GM23338 (cell line): Measurements from ENCODE around the gene DNAJB6. TPM values are rescaled to one million over a fixed set of nuclear protein-coding genes. Genes with fewer than 3 reads are reported as not detected.

Experiments
- ATAC-seq: fragments of 200-7000 bp; cut with Tn5 transposase; 3 replicates; pipeline ENCODE4 v1.9.1; 2020
- DNase-seq: peaks from one replicate; pipeline ENCODE4 v3.0.0-alpha.2; 2015; ENCODE audit warnings: low spot score
- H2AFZ ChIP-seq: fragments of 200-600 bp; sonication (generic); 2 replicates; pipeline ENCODE4 v1.8.0; 2016; ENCODE audit warnings: antibody characterized with exemption, mild to moderate bottlenecking, moderate library complexity
- H3F3A ChIP-seq: fragments of 200-600 bp; sonication (generic); replicated peaks from 2 replicates; pipeline ENCODE4 v1.8.0; 2017; ENCODE audit warnings: antibody characterized with exemption, mixed run types, low read depth
- H3K27ac ChIP-seq: fragments of 200-600 bp; sonication (generic); 2 replicates; pipeline ENCODE4 v1.6.1; 2016; ENCODE audit warnings: low read depth
- H3K27me3 ChIP-seq: fragments of 200-600 bp; sonication (generic); 2 replicates; pipeline ENCODE4 v1.8.0; 2016; ENCODE audit warnings: mild to moderate bottlenecking, mixed run types, moderate library complexity; ENCODE audit not compliant: insufficient read depth
- H3K36me3 ChIP-seq: fragments of 200-600 bp; sonication (generic); 2 replicates; pipeline ENCODE4 v1.8.0; 2016; ENCODE audit warnings: mild to moderate bottlenecking; ENCODE audit not compliant: insufficient read depth
- H3K4me1 ChIP-seq: fragments of 200-600 bp; sonication (generic); 2 replicates; pipeline ENCODE4 v1.8.0; 2016; ENCODE audit warnings: mild to moderate bottlenecking, moderate library complexity; ENCODE audit not compliant: insufficient read depth
- H3K4me2 ChIP-seq: fragments of 200-600 bp; sonication (generic); 2 replicates; pipeline ENCODE4 v1.7.1; 2017; ENCODE audit warnings: mixed run types
- H3K4me3 ChIP-seq: fragments of 200-600 bp; sonication (generic); 2 replicates; pipeline ENCODE4 v1.6.1; 2016; ENCODE audit warnings: mixed run types
- H3K79me2 ChIP-seq: fragments of 200-600 bp; sonication (generic); replicated peaks from 2 replicates; pipeline ENCODE4 v1.8.0; 2017; ENCODE audit warnings: mild to moderate bottlenecking; ENCODE audit not compliant: insufficient read depth
- H3K9me2 ChIP-seq: fragments of 200-600 bp; sonication (generic); 2 replicates; pipeline ENCODE4 v1.8.0; 2017; ENCODE audit not compliant: insufficient read depth
- H4K20me1 ChIP-seq: fragments of 200-600 bp; sonication (generic); replicated peaks from 2 replicates; pipeline ENCODE4 v1.8.0; 2017; ENCODE audit warnings: mild to moderate bottlenecking; ENCODE audit not compliant: insufficient read depth
- H3K27ac Mint-ChIP-seq: 2 replicates; pipeline ENCODE4 v1.8.0; 2020; ENCODE audit warnings: inconsistent platforms, mild to moderate bottlenecking, moderate library complexity, mixed read lengths
- H3K27me3 Mint-ChIP-seq: 3 replicates; pipeline ENCODE4 v1.8.0; 2022; ENCODE audit warnings: low read depth, mild to moderate bottlenecking, moderate library complexity, mixed read lengths, inconsistent platforms; ENCODE audit not compliant: insufficient read depth, poor library complexity
- H3K36me3 Mint-ChIP-seq: 3 replicates; pipeline ENCODE4 v1.8.0; 2021; ENCODE audit warnings: low read depth, mild to moderate bottlenecking, inconsistent platforms, moderate library complexity, mixed read lengths
- H3K4me1 Mint-ChIP-seq: 3 replicates; pipeline ENCODE4 v1.8.0; 2020; ENCODE audit warnings: mild to moderate bottlenecking, inconsistent platforms, mixed read lengths
- H3K4me3 Mint-ChIP-seq: 3 replicates; pipeline ENCODE4 v1.8.0; 2021; ENCODE audit warnings: moderate library complexity, mild to moderate bottlenecking, inconsistent platforms, mixed read lengths
- H3K9me3 Mint-ChIP-seq: 3 replicates; pipeline ENCODE4 v1.8.0; 2020; ENCODE audit warnings: moderate library complexity, mild to moderate bottlenecking, inconsistent platforms, mixed read lengths
- CREB1 ChIP-seq: fragments of 250-450 bp; sonication (Bioruptor Pico); IDR thresholded peaks from 2 replicates; pipeline ENCODE4 v1.5.0; 2020; ENCODE audit warnings: low read depth, mild to moderate bottlenecking, moderate library complexity
- CTCF ChIP-seq, 2 experiments: fragments of 200-600 bp in 1 of 2; sonication (generic) in 1 of 2; conservative IDR thresholded peaks; 2 replicates each; pipeline versions ENCODE4 v1.5.1 to v1.6.1; 2016 to 2017; ENCODE audit warnings: antibody characterized with exemption in 2 of 2, low read depth in 2 of 2, mild to moderate bottlenecking in 2 of 2, moderate library complexity in 1 of 2
- ETS1 ChIP-seq: IDR thresholded peaks from 2 replicates; pipeline ENCODE4 v1.6.1; 2016; ENCODE audit warnings: antibody characterized with exemption
- EZH2phosphoT487 ChIP-seq: fragments of 200-600 bp; sonication (generic); IDR thresholded peaks from one replicate; pipeline ENCODE4 v1.8.1; 2018; ENCODE audit warnings: antibody characterized with exemption; ENCODE audit not compliant: unreplicated experiment
- NANOG ChIP-seq: IDR thresholded peaks from 2 replicates; pipeline ENCODE4 v1.6.1; 2016; ENCODE audit warnings: antibody characterized with exemption, borderline replicate concordance
- POLR2AphosphoS5 ChIP-seq: IDR thresholded peaks from 2 replicates; pipeline ENCODE4 v1.6.1; 2016; ENCODE audit warnings: antibody characterized with exemption, low read depth
- REST ChIP-seq: IDR thresholded peaks from one replicate; pipeline ENCODE4 v1.6.1; 2018; ENCODE audit warnings: antibody characterized with exemption; ENCODE audit not compliant: unreplicated experiment
- STAT1 ChIP-seq: IDR thresholded peaks from one replicate; pipeline ENCODE4 v1.6.1; 2016; ENCODE audit warnings: antibody characterized with exemption; ENCODE audit not compliant: unreplicated experiment
- ZNF114 ChIP-seq: fragments of 250-450 bp; sonication (Bioruptor Pico); IDR thresholded peaks from 2 replicates; pipeline ENCODE4 v1.5.0; 2020; ENCODE audit warnings: mild to moderate bottlenecking, moderate library complexity
- polyA plus RNA-seq: library from polyadenylated mRNA; unstranded; fragments of >200 nt; fragmentation: Nextera tagmentation; extraction: Ambion mirVana; gene quantifications from 2 replicates; pipeline ENCODE4 v1.2.1, GENCODE V29; 2016
- total RNA-seq: library from RNA; depleted of rRNA; stranded (reverse); fragments of >200 nt; shearing (Covaris generic); gene quantifications from 2 replicates; pipeline ENCODE4 v1.2.3, GENCODE V29; 2014

DNAJB6 gene
- total and polyA plus RNA-seq, 2 experiments from 2014 or later = 308 to 322 TPM

- Histone ChIP-seq H3K27ac (peak overlapping the region; percentile 87), H2AFZ (no peak overlapping the region), H3F3A (peaks cover 53% of the 10 kb centered on the region), H4K20me1 (peaks cover 94% of the 10 kb centered on the region), H3K9me2 (no peaks in the 10 kb centered on the region), H3K4me3 (no peak overlapping the region), H3K4me2 (0 out of 2 replicates have a peak overlapping the region, but pooled peaks have one; percentile 29), H3K36me3 (peaks cover 40% of the 10 kb centered on the region), H3K4me1 (peaks cover 72% of the 10 kb centered on the region), H3K27me3 (no peaks in the 10 kb centered on the region), H3K79me2 (peaks cover 100% of the 10 kb centered on the region)
- ATAC-seq = peak; percentile 59
- Mint-ChIP-seq H3K9me3 (no peaks in the 10 kb centered on the region), H3K4me1 (peaks cover 63% of the 10 kb centered on the region), H3K4me3 (no peak overlapping the region), H3K27me3 (peaks cover 8% of the 10 kb centered on the region), H3K36me3 (peaks cover 79% of the 10 kb centered on the region), H3K27ac (peak overlapping the region; percentile 43)
- no peak for DNase-seq
- no peak for TF ChIP-seq REST
- TF ChIP-seq POLR2AphosphoS5 = no peak
- no peak for TF ChIP-seq STAT1
- TF ChIP-seq EZH2phosphoT487 = no peak
- peak in 1 of 2 experiments; percentile 22; a peak in 1 of 4 replicates for TF ChIP-seq CTCF (conservative IDR thresholded peaks at IDR 0.05; ENCODE audit: low read depth in 2 of 2)
Measured at GRCh38 chr7:157358041-157358752, 21.4 kb downstream of the DNAJB6 start.

- Histone ChIP-seq H3K4me1 (peaks cover 70% of the 10 kb centered on the region), H3K79me2 (peaks cover 100% of the 10 kb centered on the region), H3K4me3 (no peak overlapping the region), H3K27me3 (no peaks in the 10 kb centered on the region), H3K4me2 (0 out of 2 replicates have a peak overlapping the region, but pooled peaks have one; percentile 29), H4K20me1 (peaks cover 94% of the 10 kb centered on the region), H3F3A (peaks cover 52% of the 10 kb centered on the region), H3K9me2 (no peaks in the 10 kb centered on the region), H3K36me3 (peaks cover 45% of the 10 kb centered on the region), H2AFZ (no peak overlapping the region), H3K27ac (peak overlapping the region; percentile 87)
- H3K27me3 Mint-ChIP-seq = peaks cover 11% of the 10 kb centered on the region
- H3K27ac Mint-ChIP-seq = peak overlapping the region; percentile 43; the same call in 1 of the 2 replicates
- peaks cover 80% of the 10 kb centered on the region for H3K36me3 Mint-ChIP-seq
- DNase-seq (no peak), ATAC-seq (no peak)
- H3K4me3 Mint-ChIP-seq = no peak overlapping the region
- peaks cover 63% of the 10 kb centered on the region for H3K4me1 Mint-ChIP-seq
- H3K9me3 Mint-ChIP-seq = no peaks in the 10 kb centered on the region
- TF ChIP-seq NANOG = no peak
- no peak for TF ChIP-seq ETS1
- no peak for TF ChIP-seq STAT1
- no peak for TF ChIP-seq CREB1 (CRISPR knock-in tag)
- no peak for TF ChIP-seq ZNF114
- TF ChIP-seq REST = no peak
- TF ChIP-seq EZH2phosphoT487 = no peak
- TF ChIP-seq POLR2AphosphoS5 = no peak
Measured at GRCh38 chr7:157358753-157359096, 21.9 kb downstream of the DNAJB6 start.
